Bronchial epithelial cell (primary cell): ENCODE data around the gene EIF2B5. TPM values are rescaled to one million over a fixed set of nuclear protein-coding genes. Genes with fewer than 3 reads are reported as not detected.

Experiments
- DNase-seq: peaks from one replicate; pipeline ENCODE4 v3.0.0-alpha.2; 2010; ENCODE audit warnings: low read depth
- FAIRE-seq: peaks from 2 replicates; lab custom pipeline; 2011; peaks lifted over from hg19 to GRCh38; lab: Jason Lieb, UNC
- H3K27me3 ChIP-seq: 2 replicates; pipeline ENCODE4 v1.5.1; 2011; ENCODE audit warnings: low read length; ENCODE audit not compliant: control insufficient read depth, insufficient read depth
- H3K36me3 ChIP-seq: 2 replicates; pipeline ENCODE4 v1.5.1; 2011; ENCODE audit warnings: low read length; ENCODE audit not compliant: control insufficient read depth, insufficient read depth
- H3K4me3 ChIP-seq: 2 replicates; pipeline ENCODE4 v1.5.1; 2011; ENCODE audit warnings: mild to moderate bottlenecking, low read depth, low read length, control low read depth
- total RNA-seq: library from RNA; depleted of rRNA; stranded (reverse); fragments of >200 nt; gene quantifications from 2 replicates; pipeline ENCODE4 v1.2.1, GENCODE V29; 2014
- TF ChIP-seq, protein P1 (sequence below): IDR thresholded peaks from 2 replicates; pipeline ENCODE4 v1.5.1; 2011; ENCODE audit warnings: mild to moderate bottlenecking, moderate library complexity, low read length, control low read depth, inconsistent platforms; ENCODE audit not compliant: insufficient read depth, severe bottlenecking

The EIF2B5 gene
- total RNA-seq, 1 donor from 2014 or later, result 46.1 TPM

DNA sequence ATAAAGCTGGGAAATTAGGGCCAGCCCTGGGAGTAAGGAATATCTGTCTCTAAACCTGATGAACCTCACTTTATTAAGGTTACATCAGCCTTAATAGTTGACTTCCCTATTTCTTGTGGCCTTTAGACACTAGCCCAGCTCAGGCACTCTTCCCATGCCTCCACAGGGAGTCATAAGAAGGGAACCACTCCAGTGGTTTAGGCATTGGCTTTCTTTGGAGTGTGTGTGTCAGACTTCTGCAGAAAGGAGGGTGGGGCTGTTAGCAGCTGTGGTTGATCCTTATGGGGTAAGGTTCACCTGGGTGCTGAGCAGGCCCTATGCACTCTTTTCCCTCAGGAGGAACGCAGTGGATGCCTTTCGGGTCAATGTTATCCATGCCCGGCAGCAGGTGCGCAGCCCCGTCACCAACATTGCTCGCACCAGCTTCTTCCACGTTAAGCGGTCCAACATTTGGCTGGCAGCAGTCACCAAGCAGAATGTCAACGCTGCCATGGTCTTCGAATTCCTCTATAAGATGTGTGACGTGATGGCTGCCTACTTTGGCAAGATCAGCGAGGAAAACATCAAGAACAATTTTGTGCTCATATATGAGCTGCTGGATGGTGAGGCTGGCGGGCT is 43.5 kb downstream of the EIF2B5 start:
- no peak for FAIRE-seq
- H3K36me3 ChIP-seq, result peaks cover 54% of the 10 kb centered on the region
- TF ChIP-seq, protein P1, sequence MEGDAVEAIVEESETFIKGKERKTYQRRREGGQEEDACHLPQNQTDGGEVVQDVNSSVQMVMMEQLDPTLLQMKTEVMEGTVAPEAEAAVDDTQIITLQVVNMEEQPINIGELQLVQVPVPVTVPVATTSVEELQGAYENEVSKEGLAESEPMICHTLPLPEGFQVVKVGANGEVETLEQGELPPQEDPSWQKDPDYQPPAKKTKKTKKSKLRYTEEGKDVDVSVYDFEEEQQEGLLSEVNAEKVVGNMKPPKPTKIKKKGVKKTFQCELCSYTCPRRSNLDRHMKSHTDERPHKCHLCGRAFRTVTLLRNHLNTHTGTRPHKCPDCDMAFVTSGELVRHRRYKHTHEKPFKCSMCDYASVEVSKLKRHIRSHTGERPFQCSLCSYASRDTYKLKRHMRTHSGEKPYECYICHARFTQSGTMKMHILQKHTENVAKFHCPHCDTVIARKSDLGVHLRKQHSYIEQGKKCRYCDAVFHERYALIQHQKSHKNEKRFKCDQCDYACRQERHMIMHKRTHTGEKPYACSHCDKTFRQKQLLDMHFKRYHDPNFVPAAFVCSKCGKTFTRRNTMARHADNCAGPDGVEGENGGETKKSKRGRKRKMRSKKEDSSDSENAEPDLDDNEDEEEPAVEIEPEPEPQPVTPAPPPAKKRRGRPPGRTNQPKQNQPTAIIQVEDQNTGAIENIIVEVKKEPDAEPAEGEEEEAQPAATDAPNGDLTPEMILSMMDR, result no peak
- no peak for DNase-seq
- H3K27me3 ChIP-seq, result no peaks in the 10 kb centered on the region
- H3K4me3 ChIP-seq, result no peak overlapping the region

DNA sequence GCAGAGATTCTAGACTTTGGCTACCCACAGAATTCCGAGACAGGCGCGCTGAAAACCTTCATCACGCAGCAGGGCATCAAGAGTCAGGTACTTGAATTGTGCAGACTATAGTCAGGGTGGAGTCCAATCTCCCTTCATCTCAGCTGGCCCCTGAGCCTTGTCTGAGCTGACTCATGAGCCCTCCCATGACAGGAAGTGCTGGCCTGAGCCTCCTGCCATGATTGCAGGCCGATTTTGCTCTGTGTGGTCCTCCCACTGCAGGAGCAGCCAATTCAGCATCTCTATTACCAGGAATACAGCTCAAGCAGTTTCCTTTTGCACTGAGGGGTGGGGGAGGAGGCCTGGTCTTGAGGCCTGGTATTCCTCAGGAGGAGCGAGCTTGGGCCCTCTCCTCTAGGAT is 45.0 kb downstream of the EIF2B5 start:
- DNase-seq (no peak), FAIRE-seq (no peak)
- peaks cover 56% of the 10 kb centered on the region for H3K36me3 ChIP-seq
- TF ChIP-seq, protein P1, result no peak
- H3K4me3 ChIP-seq, result no peak overlapping the region
- H3K27me3 ChIP-seq, result no peaks in the 10 kb centered on the region

DNA sequence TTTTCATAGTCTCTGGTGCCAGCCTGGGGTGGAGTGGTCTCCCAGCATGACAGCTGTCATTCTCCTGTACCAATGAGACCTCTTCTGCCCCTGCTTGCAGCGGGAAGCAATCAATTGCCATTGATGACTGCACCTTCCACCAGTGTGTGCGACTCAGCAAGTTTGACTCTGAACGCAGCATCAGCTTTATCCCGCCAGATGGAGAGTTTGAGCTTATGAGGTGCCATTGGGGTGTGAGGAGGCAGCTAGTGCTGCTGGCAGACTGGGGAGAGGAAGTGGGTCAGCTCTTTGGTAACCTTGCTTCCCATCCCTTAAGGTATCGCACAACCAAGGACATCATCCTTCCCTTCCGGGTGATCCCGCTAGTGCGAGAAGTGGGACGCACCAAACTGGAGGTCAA is 46.4 kb downstream of the EIF2B5 start:
- FAIRE-seq (no peak), DNase-seq (no peak)
- TF ChIP-seq, protein P1, result no peak
- Histone ChIP-seq H3K4me3 (no peak overlapping the region), H3K27me3 (no peaks in the 10 kb centered on the region), H3K36me3 (peaks cover 56% of the 10 kb centered on the region)

DNA sequence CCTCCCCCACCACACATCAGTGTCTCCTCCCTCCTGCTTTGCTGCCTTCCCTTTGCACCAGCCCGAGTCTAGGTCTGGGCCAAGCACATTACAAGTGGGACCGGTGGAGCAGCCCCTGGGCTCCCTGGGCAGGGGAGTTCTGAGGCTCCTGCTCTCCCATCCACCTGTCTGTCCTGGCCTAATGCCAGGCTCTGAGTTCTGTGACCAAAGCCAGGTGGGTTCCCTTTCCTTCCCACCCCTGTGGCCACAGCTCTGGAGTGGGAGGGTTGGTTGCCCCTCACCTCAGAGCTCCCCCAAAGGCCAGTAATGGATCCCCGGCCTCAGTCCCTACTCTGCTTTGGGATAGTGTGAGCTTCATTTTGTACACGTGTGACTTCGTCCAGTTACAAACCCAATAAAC is 48.5 kb downstream of the EIF2B5 start:
- TF ChIP-seq, protein P1, result no peak
- DNase-seq (no peak), FAIRE-seq (no peak)
- Histone ChIP-seq H3K27me3 (no peaks in the 10 kb centered on the region), H3K36me3 (peaks cover 46% of the 10 kb centered on the region), H3K4me3 (no peak overlapping the region)

DNA sequence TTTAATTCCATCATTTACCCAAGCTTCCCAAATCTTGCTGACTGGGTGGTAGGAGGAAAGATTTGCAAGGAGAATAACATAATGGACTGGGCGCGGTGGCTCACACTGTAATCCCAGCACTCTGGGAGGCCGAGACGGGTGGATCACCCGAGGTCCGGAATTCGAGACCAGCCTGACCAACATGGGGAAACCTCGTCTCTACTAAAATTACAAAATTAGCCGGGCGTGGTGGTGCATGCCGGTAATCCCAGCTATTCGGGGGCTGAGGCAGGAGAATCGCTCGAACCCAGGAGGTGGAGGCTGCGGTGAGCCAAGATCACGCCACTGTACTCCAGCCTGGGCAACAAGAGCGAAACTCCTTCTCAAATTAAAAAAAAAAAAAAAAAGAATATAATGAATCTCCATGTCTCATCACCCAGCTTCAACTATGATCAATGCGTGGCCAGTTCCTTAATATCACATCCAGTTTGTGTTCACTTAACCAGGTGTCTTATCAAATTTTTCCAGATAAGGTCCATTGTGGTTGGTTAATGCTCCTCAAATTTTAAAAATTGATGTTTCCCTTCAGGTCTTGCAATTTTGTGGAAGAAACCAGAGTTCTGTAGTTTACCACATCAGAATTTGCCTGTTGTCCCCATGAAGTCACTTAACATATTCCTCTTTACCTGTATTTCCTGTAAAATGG is 49.5 kb downstream of the EIF2B5 start:
- no peaks in the 10 kb centered on the region for H3K27me3 ChIP-seq
- peaks cover 46% of the 10 kb centered on the region for H3K36me3 ChIP-seq
- FAIRE-seq (no peak), DNase-seq (no peak)
- H3K4me3 ChIP-seq, result no peak overlapping the region
- TF ChIP-seq, protein P1, result no peak
